Nephron (organoid): ENCODE measurements around the gene CP.

Experiments
- H3K27ac Mint-ChIP-seq, 3 experiments: 2 replicates each; pipeline ENCODE4 v1.8.0; 2020; ENCODE audit warnings: mixed read lengths in 3 of 3, mild to moderate bottlenecking in 2 of 3, moderate library complexity in 1 of 3
- H3K27me3 Mint-ChIP-seq: 2 replicates; pipeline ENCODE4 v1.8.0; 2021; ENCODE audit warnings: low read depth, mild to moderate bottlenecking, moderate library complexity, mixed read lengths
- H3K36me3 Mint-ChIP-seq: 2 replicates; pipeline ENCODE4 v1.8.0; 2020; ENCODE audit warnings: low read depth, mixed read lengths
- H3K4me1 Mint-ChIP-seq: 2 replicates; pipeline ENCODE4 v1.8.0; 2020; ENCODE audit warnings: mixed read lengths
- H3K4me3 Mint-ChIP-seq, 3 experiments: 2 replicates each; pipeline ENCODE4 v1.8.0; 2020; ENCODE audit warnings: mild to moderate bottlenecking in 3 of 3, mixed read lengths in 3 of 3, moderate library complexity in 2 of 3
- H3K9me3 Mint-ChIP-seq: 2 replicates; pipeline ENCODE4 v1.8.0; 2020; ENCODE audit warnings: mixed read lengths
- CTCF ChIP-seq, 3 experiments: fragments of 200-600 bp; sonication (generic); IDR thresholded peaks; one replicate each; pipeline ENCODE4 v1.5.0; 2021; ENCODE audit warnings: antibody characterized with exemption in 3 of 3; ENCODE audit not compliant: unreplicated experiment in 3 of 3

CP gene

DNA sequence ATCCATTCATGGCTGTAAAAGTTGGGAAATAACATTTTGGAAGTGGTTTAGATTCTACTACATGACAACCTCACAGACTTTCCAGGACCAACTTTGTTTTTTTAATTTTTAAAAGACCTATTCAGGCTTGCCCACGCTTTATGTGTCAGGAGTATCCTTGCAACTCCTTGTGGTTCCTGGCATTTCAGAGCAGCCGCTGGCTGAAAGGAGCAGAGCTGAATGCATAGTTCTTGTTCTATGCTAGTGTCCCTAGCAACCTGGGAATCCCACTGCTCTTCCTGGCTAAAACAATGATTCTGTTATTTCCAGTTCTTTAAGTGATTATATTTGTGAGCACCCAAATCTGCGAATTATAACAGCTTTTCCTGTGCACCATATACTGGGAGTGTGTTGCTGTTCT is 34.9 kb downstream of the CP start:
- no peak overlapping the region for H3K27ac Mint-ChIP-seq
- H3K36me3 Mint-ChIP-seq = no peaks in the 10 kb centered on the region
- no peaks in the 10 kb centered on the region for H3K9me3 Mint-ChIP-seq
- H3K27me3 Mint-ChIP-seq = no peaks in the 10 kb centered on the region
- H3K4me3 Mint-ChIP-seq = no peak overlapping the region
- no peaks in the 10 kb centered on the region for H3K4me1 Mint-ChIP-seq
- TF ChIP-seq CTCF (IDR thresholded peaks at IDR 0.05; ENCODE audit: unreplicated experiment in 3 of 3) = no peak

- Mint-ChIP-seq H3K9me3 (no peaks in the 10 kb centered on the region), H3K4me3 (no peak overlapping the region), H3K27ac (no peak overlapping the region), H3K36me3 (no peaks in the 10 kb centered on the region), H3K4me1 (no peaks in the 10 kb centered on the region), H3K27me3 (no peaks in the 10 kb centered on the region)
- TF ChIP-seq CTCF (IDR thresholded peaks at IDR 0.05; ENCODE audit: unreplicated experiment in 3 of 3) = no peak
These were observed 35.4 kb downstream of the CP start for GRCh38 chr3:149186219-149186618.

GRCh38 chr3:149181182-149181581 is 40.4 kb downstream of the CP start:
- H3K27me3 Mint-ChIP-seq = no peaks in the 10 kb centered on the region
- no peak overlapping the region for H3K27ac Mint-ChIP-seq
- H3K9me3 Mint-ChIP-seq = peaks cover 3% of the 10 kb centered on the region
- H3K36me3 Mint-ChIP-seq = peaks cover 17% of the 10 kb centered on the region
- TF ChIP-seq CTCF (IDR thresholded peaks at IDR 0.05; ENCODE audit: unreplicated experiment in 3 of 3) = no peak
- H3K4me3 Mint-ChIP-seq = no peak overlapping the region
- no peaks in the 10 kb centered on the region for H3K4me1 Mint-ChIP-seq

DNA sequence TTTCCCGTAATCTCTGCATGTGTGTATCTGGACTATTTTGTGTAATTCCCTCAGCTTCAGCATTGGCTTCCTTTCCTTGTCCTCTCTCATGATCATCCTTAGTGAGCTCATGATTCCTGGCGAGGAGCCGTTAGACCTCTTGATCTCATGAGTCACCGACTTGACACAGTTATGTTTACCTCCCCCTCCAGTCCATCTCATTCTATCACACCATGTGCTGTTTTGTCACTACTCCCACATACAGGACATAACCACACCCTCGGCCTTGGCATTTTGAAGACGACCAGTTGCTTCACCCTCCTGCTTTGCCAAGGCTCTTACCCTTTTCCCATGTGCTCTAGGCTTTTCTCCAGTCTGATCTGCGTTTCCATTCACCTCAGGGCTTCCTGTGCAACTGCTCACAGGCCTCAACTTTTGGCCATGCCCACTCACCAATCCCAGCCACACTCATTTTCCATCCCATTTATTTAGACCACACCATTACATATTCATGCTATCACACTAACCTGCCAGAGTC is 41.5 kb downstream of the CP start:
- no peak for TF ChIP-seq CTCF (IDR thresholded peaks at IDR 0.05; ENCODE audit: unreplicated experiment in 3 of 3)

DNA sequence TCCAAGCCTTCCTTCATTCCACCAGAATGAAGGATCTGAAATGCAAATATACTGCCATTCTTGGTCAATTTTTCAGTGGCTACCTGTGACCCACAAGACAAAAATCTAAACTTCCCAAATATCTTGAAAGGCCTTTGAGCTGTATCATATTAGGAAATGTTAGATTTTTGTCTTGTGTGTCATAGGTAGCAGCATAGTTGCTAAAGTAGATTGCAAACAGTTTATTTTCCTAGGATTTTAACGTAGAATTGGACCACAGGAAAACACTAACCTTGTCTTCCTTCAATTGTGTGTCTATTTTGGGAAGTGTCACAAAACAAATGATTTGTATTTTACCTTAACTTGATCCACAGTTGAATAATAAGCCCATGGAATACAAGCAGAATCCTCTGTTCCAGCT is 42.4 kb downstream of the CP start:
- TF ChIP-seq CTCF (IDR thresholded peaks at IDR 0.05; ENCODE audit: unreplicated experiment in 3 of 3) = no peak
- no peak overlapping the region for H3K27ac Mint-ChIP-seq
- peaks cover 3% of the 10 kb centered on the region for H3K9me3 Mint-ChIP-seq
- no peaks in the 10 kb centered on the region for H3K27me3 Mint-ChIP-seq
- H3K4me1 Mint-ChIP-seq = peaks cover 7% of the 10 kb centered on the region
- H3K36me3 Mint-ChIP-seq = peaks cover 33% of the 10 kb centered on the region
- H3K4me3 Mint-ChIP-seq = no peak overlapping the region

More for the DNA sequence above, 41.5 kb downstream of the CP start:
- Mint-ChIP-seq H3K4me1 (peaks cover 2% of the 10 kb centered on the region), H3K9me3 (peaks cover 3% of the 10 kb centered on the region), H3K36me3 (peaks cover 27% of the 10 kb centered on the region), H3K27ac (no peak overlapping the region), H3K4me3 (no peak overlapping the region), H3K27me3 (no peaks in the 10 kb centered on the region)

- Mint-ChIP-seq H3K4me1 (peaks cover 7% of the 10 kb centered on the region), H3K4me3 (no peak overlapping the region), H3K27me3 (no peaks in the 10 kb centered on the region), H3K27ac (no peak overlapping the region), H3K36me3 (peaks cover 51% of the 10 kb centered on the region), H3K9me3 (peaks cover 3% of the 10 kb centered on the region)
- no peak for TF ChIP-seq CTCF (IDR thresholded peaks at IDR 0.05; ENCODE audit: unreplicated experiment in 3 of 3)
These were observed 44.5 kb downstream of the CP start for GRCh38 chr3:149177122-149177521.
